H9 (cell line): ENCODE results near the gene KDM4E. TPM values are rescaled to one million over a fixed set of nuclear protein-coding genes. Genes with fewer than 3 reads are reported as not detected.
"Not testable (repeated sequence)": the region's sequence is repeated elsewhere in the genome, so short reads cannot be mapped to it uniquely, and the experiment has no call there.

Experiments
- DNase-seq: peaks from one replicate; pipeline ENCODE4 v3.0.0-alpha.2; 2017
- H2AFZ ChIP-seq: one replicate; pipeline ENCODE4 v1.6.1; 2013; ENCODE audit warnings: mild to moderate bottlenecking, low read length, control low read depth, moderate library complexity
- H2AK5ac ChIP-seq: 2 replicates; pipeline ENCODE4 v1.6.1; 2013; ENCODE audit warnings: low read length, control low read depth, mixed read lengths; ENCODE audit not compliant: insufficient read length
- H2BK120ac ChIP-seq: one replicate; pipeline ENCODE4 v1.6.1; 2013; ENCODE audit warnings: low read depth, mild to moderate bottlenecking, low read length, control low read depth, inconsistent platforms; ENCODE audit not compliant: poor library complexity, severe bottlenecking
- H2BK12ac ChIP-seq: 2 replicates; pipeline ENCODE4 v1.6.1; 2013; ENCODE audit warnings: low read length, control low read depth, mixed read lengths, low read depth; ENCODE audit not compliant: insufficient read length
- H2BK15ac ChIP-seq: 2 replicates; pipeline ENCODE4 v1.6.1; 2013; ENCODE audit warnings: low read depth, low read length, control low read depth
- H2BK20ac ChIP-seq: one replicate; pipeline ENCODE4 v1.6.1; 2013; ENCODE audit warnings: low read depth, mild to moderate bottlenecking, low read length, control low read depth, inconsistent platforms; ENCODE audit not compliant: poor library complexity, severe bottlenecking
- H2BK5ac ChIP-seq: 2 replicates; pipeline ENCODE4 v1.6.1; 2013; ENCODE audit warnings: low read length, control low read depth, mixed read lengths; ENCODE audit not compliant: insufficient read length
- H3K14ac ChIP-seq: 2 replicates; pipeline ENCODE4 v1.6.1; 2013; ENCODE audit warnings: low read length, control low read depth; ENCODE audit not compliant: insufficient read depth
- H3K18ac ChIP-seq: 2 replicates; pipeline ENCODE4 v1.6.1; 2013; ENCODE audit warnings: low read depth, mild to moderate bottlenecking, mixed read lengths, low read length, control low read depth; ENCODE audit not compliant: insufficient read length
- H3K23ac ChIP-seq: 2 replicates; pipeline ENCODE4 v1.6.1; 2013; ENCODE audit warnings: low read length, control low read depth, mixed read lengths, low read depth; ENCODE audit not compliant: insufficient read length
- H3K23me2 ChIP-seq: 2 replicates; pipeline ENCODE4 v1.6.1; 2013; ENCODE audit warnings: low read depth, mild to moderate bottlenecking, mixed read lengths, low read length, control low read depth; ENCODE audit not compliant: insufficient read length, poor library complexity, severe bottlenecking
- H3K27ac ChIP-seq: 2 replicates; pipeline ENCODE4 v1.5.1; 2013; ENCODE audit warnings: low read length, control low read depth, mixed read lengths, low read depth; ENCODE audit not compliant: insufficient read length
- H3K27me3 ChIP-seq: 2 replicates; pipeline ENCODE4 v1.6.1; 2013; ENCODE audit warnings: low read length, control low read depth, inconsistent platforms; ENCODE audit not compliant: insufficient read depth
- H3K4ac ChIP-seq: 2 replicates; pipeline ENCODE4 v1.6.1; 2013; ENCODE audit warnings: low read depth, mild to moderate bottlenecking, control low read depth, inconsistent platforms, low read length, moderate library complexity
- H3K4me1 ChIP-seq: 2 replicates; pipeline ENCODE4 v1.6.1; 2013; ENCODE audit warnings: low read length, control low read depth, inconsistent platforms; ENCODE audit not compliant: insufficient read depth
- H3K4me2 ChIP-seq: 2 replicates; pipeline ENCODE4 v1.6.1; 2013; ENCODE audit warnings: low read length, control low read depth, mixed read lengths; ENCODE audit not compliant: insufficient read length, insufficient read depth
- H3K56ac ChIP-seq: 2 replicates; pipeline ENCODE4 v1.6.1; 2013; ENCODE audit warnings: low read depth, mild to moderate bottlenecking, mixed read lengths, low read length, control low read depth; ENCODE audit not compliant: insufficient read length
- H3K79me1 ChIP-seq: 2 replicates; pipeline ENCODE4 v1.6.1; 2013; ENCODE audit warnings: low read depth, mild to moderate bottlenecking, moderate library complexity, low read length, control low read depth, inconsistent platforms; ENCODE audit not compliant: insufficient read depth, poor library complexity, severe bottlenecking
- H3K79me2 ChIP-seq: 2 replicates; pipeline ENCODE4 v1.6.1; 2013; ENCODE audit warnings: low read length, control low read depth, inconsistent platforms; ENCODE audit not compliant: insufficient read depth
- H3K9ac ChIP-seq: 2 replicates; pipeline ENCODE4 v1.6.1; 2013; ENCODE audit warnings: low read length, control low read depth, mixed read lengths; ENCODE audit not compliant: insufficient read length; ENCODE audit errors: extremely low read depth
- H3K9me3 ChIP-seq: one replicate; pipeline ENCODE4 v1.6.1; 2013; ENCODE audit warnings: low read depth, low read length, inconsistent platforms; ENCODE audit not compliant: control insufficient read depth
- H3T11ph ChIP-seq: one replicate; pipeline ENCODE4 v1.6.1; 2013; ENCODE audit warnings: mild to moderate bottlenecking, low read length, control low read depth, inconsistent platforms
- H4K20me1 ChIP-seq: one replicate; pipeline ENCODE4 v1.6.1; 2013; ENCODE audit not compliant: control insufficient read depth, insufficient read length, insufficient read depth
- H4K5ac ChIP-seq: 2 replicates; pipeline ENCODE4 v1.6.1; 2013; ENCODE audit warnings: low read depth, mild to moderate bottlenecking, mixed read lengths, low read length, control low read depth; ENCODE audit not compliant: insufficient read length
- H4K8ac ChIP-seq: replicated peaks from 2 replicates; pipeline ENCODE4 v1.6.1; 2013; ENCODE audit warnings: low read length, control low read depth, mixed read lengths, low read depth; ENCODE audit not compliant: insufficient read length
- H4K91ac ChIP-seq: 2 replicates; pipeline ENCODE4 v1.6.1; 2013; ENCODE audit warnings: low read depth, mild to moderate bottlenecking, moderate library complexity, mixed read lengths, low read length, control low read depth; ENCODE audit not compliant: insufficient read length
- H3K27ac Mint-ChIP-seq, 3 experiments: 2 replicates in 2 of 3; 3 replicates in 1 of 3; pipeline ENCODE4 v1.8.0; 2020 to 2021; ENCODE audit warnings: mixed read lengths in 3 of 3, mild to moderate bottlenecking in 1 of 3, moderate library complexity in 1 of 3
- H3K27me3 Mint-ChIP-seq: 2 replicates; pipeline ENCODE4 v1.8.0; 2021; ENCODE audit warnings: low read depth, mild to moderate bottlenecking, moderate library complexity, mixed read lengths
- H3K36me3 Mint-ChIP-seq, 3 experiments: 2 replicates in 2 of 3; 3 replicates in 1 of 3; pipeline ENCODE4 v1.8.0; 2020 to 2021; ENCODE audit warnings: low read depth in 3 of 3, mixed read lengths in 3 of 3; ENCODE audit not compliant: insufficient read depth in 1 of 3
- H3K4me1 Mint-ChIP-seq, 2 experiments: 2 replicates each; pipeline ENCODE4 v1.8.0; 2020; ENCODE audit warnings: mixed read lengths in 2 of 2
- H3K4me3 Mint-ChIP-seq, 2 experiments: 2 replicates in 1 of 2; 3 replicates in 1 of 2; pipeline ENCODE4 v1.8.0; 2020 to 2021; ENCODE audit warnings: mild to moderate bottlenecking in 2 of 2, mixed read lengths in 2 of 2, moderate library complexity in 1 of 2
- H3K9me3 Mint-ChIP-seq, 2 experiments: 2 replicates in 1 of 2; 3 replicates in 1 of 2; pipeline ENCODE4 v1.8.0; 2020; ENCODE audit warnings: mild to moderate bottlenecking in 2 of 2, mixed read lengths in 2 of 2, moderate library complexity in 1 of 2
- CTCF ChIP-seq: fragments of 200-600 bp; sonication (generic); conservative IDR thresholded peaks from 3 replicates; pipeline ENCODE4 v1.8.0; 2021; ENCODE audit warnings: antibody characterized with exemption, mild to moderate bottlenecking
- WGBS: extraction: QIAGEN DNeasy Blood & Tissue Kit; methylation state at CpG from one replicate; pipeline ENCODE4 v1.1.7; 2013; ENCODE audit warnings: missing lambda C conversion rate, low lambda C conversion rate, mixed read lengths; ENCODE audit not compliant: insufficient read length; ENCODE audit errors: extremely low coverage; 5-methylcytosine and 5-hydroxymethylcytosine counted together
- total RNA-seq: library from RNA; stranded (reverse); gene quantifications from 2 replicates; pipeline ENCODE4 v1.2.1, GENCODE V29; 2021

The KDM4E gene
- total RNA-seq, 1 experiment from 2014 or later = not detected

GRCh38 chr11:95045812-95046211 is 20.8 kb downstream of the KDM4E start:
- peaks cover 29% of the 10 kb centered on the region for H3K27me3 Mint-ChIP-seq
- Histone ChIP-seq H4K91ac (no peak overlapping the region), H3K9me3 (no peaks in the 10 kb centered on the region), H3K14ac (no peak overlapping the region), H2BK20ac (no peak overlapping the region), H3K4me2 (no peak overlapping the region), H3K27ac (no peak overlapping the region), H2AFZ (no peak overlapping the region), H3K23me2 (no peaks in the 10 kb centered on the region), H3K79me1 (no peaks in the 10 kb centered on the region), H3K23ac (no peak overlapping the region), H3K4me1 (no peaks in the 10 kb centered on the region), H3K18ac (no peak overlapping the region), H3K4ac (no peak overlapping the region), H3K27me3 (no peaks in the 10 kb centered on the region), H3K9ac (no peak overlapping the region), H3T11ph (no peak overlapping the region), H2BK15ac (no peak overlapping the region), H2BK5ac (no peak overlapping the region), H4K20me1 (no peaks in the 10 kb centered on the region), H2BK120ac (no peak overlapping the region), H3K79me2 (no peaks in the 10 kb centered on the region), H4K8ac (no peak overlapping the region), H2AK5ac (no peak overlapping the region), H3K56ac (no peak overlapping the region), H2BK12ac (no peak overlapping the region), H4K5ac (no peak overlapping the region)
- no peaks in the 10 kb centered on the region for H3K36me3 Mint-ChIP-seq
- no peaks in the 10 kb centered on the region for H3K4me1 Mint-ChIP-seq
- no peak for TF ChIP-seq CTCF
- H3K4me3 Mint-ChIP-seq = no peak overlapping the region
- H3K9me3 Mint-ChIP-seq = no peaks in the 10 kb centered on the region
- no peak overlapping the region for H3K27ac Mint-ChIP-seq
- no peak for DNase-seq

- not testable (repeated sequence) for H3K36me3 Mint-ChIP-seq, H3K9me3 Mint-ChIP-seq, H3K9me3 ChIP-seq, H3T11ph ChIP-seq, H2AFZ ChIP-seq, H2BK12ac ChIP-seq, H3K9ac ChIP-seq, H2BK15ac ChIP-seq, H2BK5ac ChIP-seq, H2AK5ac ChIP-seq, DNase-seq, H2BK120ac ChIP-seq, H4K20me1 ChIP-seq, H4K91ac ChIP-seq, H3K4me1 Mint-ChIP-seq, H3K4me2 ChIP-seq, H4K8ac ChIP-seq, H3K18ac ChIP-seq, H3K4me3 Mint-ChIP-seq, H2BK20ac ChIP-seq, H3K23ac ChIP-seq, H3K79me1 ChIP-seq, H3K4ac ChIP-seq, H3K4me1 ChIP-seq, H4K5ac ChIP-seq, H3K79me2 ChIP-seq, H3K27me3 ChIP-seq, H3K23me2 ChIP-seq, H3K14ac ChIP-seq, H3K27ac ChIP-seq, H3K27ac Mint-ChIP-seq, H3K56ac ChIP-seq
- peaks cover 29% of the 10 kb centered on the region for H3K27me3 Mint-ChIP-seq
- WGBS = no CpG with 5 or more reads among the region's 3 CpGs
Observed at GRCh38 chr11:95049122-95049521, 24.1 kb downstream of the KDM4E start, which contains the start of gene KDM4F. Gene KDM4F, plus strand, starts transcription at chr11:95049422.
